ENCODE results near the gene LRIT2.
A peak's percentile ranks its signal among the peaks of the same experiment; 100 is the strongest.

GRCh38 chr10:84248794-84249193 lies 23.4 kb upstream of the LRIT2 start:
- TF ChIP-seq ZNF263 (CRISPR knock-in tag; IDR thresholded peaks at IDR 0.05; ENCODE audit: borderline replicate concordance) (no peak), ZNF212 (CRISPR knock-in tag; IDR thresholded peaks at IDR 0.05) (no peak), KAT8 (IDR thresholded peaks at IDR 0.05; ENCODE audit: low read depth) (no peak), ZNF143 (CRISPR knock-in tag; IDR thresholded peaks at IDR 0.05) (no peak), PRPF4 (IDR thresholded peaks at IDR 0.05; ENCODE audit: insufficient read depth, low read depth, low read length, poor library complexity, severe bottlenecking) (no peak), CTCF (IDR thresholded peaks at IDR 0.05 in 2 of 3, conservative IDR thresholded peaks at IDR 0.05 in 1 of 3; ENCODE audit: insufficient read depth in 2 of 3, low read depth in 1 of 3, low read length in 3 of 3) (peak in 2 of 3 experiments; percentile 27 to 35; a peak in 2 of 6 replicates), U2AF2 (optimal IDR thresholded peaks at IDR 0.05; ENCODE audit: low read depth, low read length) (no peak)

All from K562 (cell line).